Glutamatergic neuron (in vitro differentiated cells): Measurements from ENCODE around the gene AGRN. TPM values are rescaled to one million over a fixed set of nuclear protein-coding genes. Genes with fewer than 3 reads are reported as not detected.

Source experiments
- DNase-seq: peaks from one replicate; pipeline ENCODE4 v3.0.0; 2022
- H3K27ac Mint-ChIP-seq: one replicate; pipeline ENCODE4 v1.8.0; 2020; ENCODE audit warnings: mild to moderate bottlenecking, mixed read lengths, inconsistent platforms; ENCODE audit not compliant: unreplicated experiment
- H3K27me3 Mint-ChIP-seq: one replicate; pipeline ENCODE4 v1.8.0; 2020; ENCODE audit warnings: mild to moderate bottlenecking, moderate library complexity, mixed read lengths, inconsistent platforms; ENCODE audit not compliant: unreplicated experiment
- H3K36me3 Mint-ChIP-seq: one replicate; pipeline ENCODE4 v1.8.0; 2020; ENCODE audit warnings: mild to moderate bottlenecking, mixed read lengths, inconsistent platforms; ENCODE audit not compliant: unreplicated experiment
- H3K4me1 Mint-ChIP-seq: one replicate; pipeline ENCODE4 v1.8.0; 2020; ENCODE audit warnings: mild to moderate bottlenecking, low read depth, mixed read lengths, inconsistent platforms; ENCODE audit not compliant: unreplicated experiment
- H3K4me3 Mint-ChIP-seq: one replicate; pipeline ENCODE4 v1.8.0; 2020; ENCODE audit warnings: mild to moderate bottlenecking, mixed read lengths, inconsistent platforms; ENCODE audit not compliant: unreplicated experiment
- H3K9me3 Mint-ChIP-seq: one replicate; pipeline ENCODE4 v1.8.0; 2020; ENCODE audit warnings: mild to moderate bottlenecking, moderate library complexity, mixed read lengths, inconsistent platforms; ENCODE audit not compliant: unreplicated experiment
- total RNA-seq: library from RNA; stranded (reverse); fragmentation: NEBNext Ultra II Directional; extraction: Animal tissue kit (Norgen Biotek cat#: 25700); gene quantifications from one replicate; pipeline ENCODE4 v1.2.1, GENCODE V29; 2021; ENCODE audit not compliant: unreplicated experiment
- TF ChIP-seq, protein P1 (sequence below): fragments of 200-600 bp; sonication (generic); IDR thresholded peaks from one replicate; pipeline ENCODE4 v1.5.0; 2021; ENCODE audit not compliant: partially characterized antibody, unreplicated experiment

The AGRN gene
- total RNA-seq, 1 donor from 2014 or later: 914 TPM

GRCh38 chr1:1084372-1085170 is 64.7 kb downstream of the AGRN start:
- Mint-ChIP-seq H3K4me3 (no peak overlapping the region), H3K27ac (no peak overlapping the region), H3K4me1 (peaks cover 4% of the 10 kb centered on the region), H3K27me3 (peaks cover 3% of the 10 kb centered on the region), H3K36me3 (no peaks in the 10 kb centered on the region), H3K9me3 (peaks cover 4% of the 10 kb centered on the region)
- TF ChIP-seq, protein P1, sequence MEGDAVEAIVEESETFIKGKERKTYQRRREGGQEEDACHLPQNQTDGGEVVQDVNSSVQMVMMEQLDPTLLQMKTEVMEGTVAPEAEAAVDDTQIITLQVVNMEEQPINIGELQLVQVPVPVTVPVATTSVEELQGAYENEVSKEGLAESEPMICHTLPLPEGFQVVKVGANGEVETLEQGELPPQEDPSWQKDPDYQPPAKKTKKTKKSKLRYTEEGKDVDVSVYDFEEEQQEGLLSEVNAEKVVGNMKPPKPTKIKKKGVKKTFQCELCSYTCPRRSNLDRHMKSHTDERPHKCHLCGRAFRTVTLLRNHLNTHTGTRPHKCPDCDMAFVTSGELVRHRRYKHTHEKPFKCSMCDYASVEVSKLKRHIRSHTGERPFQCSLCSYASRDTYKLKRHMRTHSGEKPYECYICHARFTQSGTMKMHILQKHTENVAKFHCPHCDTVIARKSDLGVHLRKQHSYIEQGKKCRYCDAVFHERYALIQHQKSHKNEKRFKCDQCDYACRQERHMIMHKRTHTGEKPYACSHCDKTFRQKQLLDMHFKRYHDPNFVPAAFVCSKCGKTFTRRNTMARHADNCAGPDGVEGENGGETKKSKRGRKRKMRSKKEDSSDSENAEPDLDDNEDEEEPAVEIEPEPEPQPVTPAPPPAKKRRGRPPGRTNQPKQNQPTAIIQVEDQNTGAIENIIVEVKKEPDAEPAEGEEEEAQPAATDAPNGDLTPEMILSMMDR: no peak
- peak; percentile 24 for DNase-seq

DNA sequence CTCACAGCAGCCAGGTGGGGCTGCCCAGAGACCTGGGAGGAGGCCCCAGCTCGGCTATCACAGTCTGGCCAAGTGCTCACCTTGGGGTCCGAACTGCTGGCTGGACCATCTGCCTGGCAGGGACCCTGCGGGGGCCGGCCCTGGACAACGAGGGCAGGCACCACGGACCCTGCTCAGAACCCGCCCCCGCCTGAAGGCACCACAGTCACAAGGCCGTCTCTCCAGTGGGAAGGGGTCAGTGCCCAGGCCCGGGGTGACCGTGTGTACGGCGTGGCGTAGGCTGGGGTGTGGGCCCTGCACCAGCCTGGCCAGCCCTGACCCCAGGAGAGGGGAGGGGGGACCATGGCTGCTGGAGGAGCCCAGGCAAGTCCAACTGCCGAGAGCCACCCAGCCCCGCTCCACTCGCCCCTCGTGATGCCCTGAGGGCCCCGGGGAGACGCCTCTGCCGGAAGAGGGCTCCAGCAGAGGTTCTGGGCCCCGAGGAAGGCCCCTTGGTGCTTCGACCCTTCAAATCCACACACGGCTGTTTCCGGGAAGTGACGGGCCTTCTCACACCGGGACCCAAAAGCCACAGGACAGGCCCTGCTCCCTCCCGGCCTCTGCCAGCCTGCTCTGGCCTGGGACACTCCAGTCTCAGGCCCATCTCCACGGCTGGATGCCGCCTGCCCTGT is 65.4 kb downstream of the AGRN start:
- H3K4me3 Mint-ChIP-seq: no peak overlapping the region

GRCh38 chr1:1085911-1086841 is 66.3 kb downstream of the AGRN start:
- Mint-ChIP-seq H3K27me3 (peaks cover 5% of the 10 kb centered on the region), H3K4me1 (peaks cover 4% of the 10 kb centered on the region), H3K9me3 (peaks cover 5% of the 10 kb centered on the region), H3K27ac (no peak overlapping the region), H3K36me3 (no peaks in the 10 kb centered on the region), H3K4me3 (no peak overlapping the region)
- no peak for DNase-seq
- TF ChIP-seq, protein P1: no peak

More for the DNA sequence above, 65.4 kb downstream of the AGRN start:
- TF ChIP-seq, protein P1: no peak
- DNase-seq: peak; percentile 22
- Mint-ChIP-seq H3K36me3 (no peaks in the 10 kb centered on the region), H3K27me3 (peaks cover 5% of the 10 kb centered on the region), H3K9me3 (peaks cover 5% of the 10 kb centered on the region), H3K27ac (no peak overlapping the region), H3K4me1 (peaks cover 4% of the 10 kb centered on the region)

DNA sequence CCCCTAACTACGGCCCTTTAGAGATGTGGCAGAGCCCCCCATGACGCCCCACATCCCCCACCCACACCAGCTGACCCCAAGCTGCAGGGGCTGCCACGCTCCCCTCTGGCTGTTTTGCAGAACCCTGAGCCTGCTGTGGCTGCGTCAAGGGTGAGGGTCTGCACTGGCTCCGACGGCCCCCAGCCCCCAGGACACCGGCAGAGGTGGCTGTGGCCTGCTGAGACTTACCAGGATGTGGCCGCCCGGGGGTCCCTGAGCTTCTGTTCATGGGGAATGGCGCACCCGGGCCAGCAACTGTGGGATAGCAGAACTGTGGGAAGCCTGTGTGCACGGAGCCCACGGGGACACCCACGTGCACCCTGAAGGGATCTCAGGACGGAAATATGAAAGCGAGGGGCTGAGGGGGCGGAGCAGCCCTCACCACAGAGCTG is 67.0 kb downstream of the AGRN start:
- TF ChIP-seq, protein P1: no peak
- no peak overlapping the region for H3K4me3 Mint-ChIP-seq

More for the DNA sequence above, 67.0 kb downstream of the AGRN start:
- DNase-seq: no peak
- no peak overlapping the region for H3K27ac Mint-ChIP-seq
- peaks cover 5% of the 10 kb centered on the region for H3K27me3 Mint-ChIP-seq
- H3K9me3 Mint-ChIP-seq: peaks cover 5% of the 10 kb centered on the region
- no peaks in the 10 kb centered on the region for H3K36me3 Mint-ChIP-seq
- peaks cover 4% of the 10 kb centered on the region for H3K4me1 Mint-ChIP-seq
